A673 (cell line): ENCODE results near the gene NR1H2. TPM values are rescaled to one million over a fixed set of nuclear protein-coding genes. Genes with fewer than 3 reads are reported as not detected.
"Not testable (repeated sequence)": the region's sequence is repeated elsewhere in the genome, so short reads cannot be mapped to it uniquely, and the experiment has no call there.

Experiments used
- BruUV-seq: library from RNA; stranded (reverse); fragments of 400-500 nt; replicated peaks from 2 replicates; lab custom pipeline; 2021; lab: Mats Ljungman, UMichigan
- CTCF ChIA-PET: fragments of 300-600 bp; sonication (Branson Sonifier 250); formaldehyde crosslinking; loops from one replicate; lab custom pipeline; 2022; ENCODE audit warnings: antibody characterized with exemption; lab: Charles Lee
- POLR2A ChIA-PET: fragments of 300-600 bp; sonication (Branson Sonifier 250); formaldehyde crosslinking; loops from one replicate; lab custom pipeline; 2022; ENCODE audit warnings: antibody characterized with exemption; ENCODE audit not compliant: low non-redundant PET; lab: Charles Lee
- DNase-seq: peaks from one replicate; pipeline ENCODE4 v3.0.0-alpha.2; 2015; ENCODE audit warnings: low spot score
- H3K27ac ChIP-seq: fragments of 200-600 bp; sonication (generic); 2 replicates; pipeline ENCODE4 v1.5.1; 2016; ENCODE audit warnings: mixed run types, low read depth, mild to moderate bottlenecking, mixed read lengths, antibody characterized with exemption, low read length; ENCODE audit not compliant: poor library complexity, severe bottlenecking
- H3K27me3 ChIP-seq: fragments of 200-600 bp; sonication (generic); replicated peaks from 2 replicates; pipeline ENCODE4 v1.6.1; 2017; ENCODE audit warnings: mixed run types, low read depth, mild to moderate bottlenecking, mixed read lengths, antibody characterized with exemption, low read length; ENCODE audit not compliant: insufficient read depth, poor library complexity
- H3K36me3 ChIP-seq: fragments of 200-600 bp; sonication (generic); 2 replicates; pipeline ENCODE4 v1.6.1; 2016; ENCODE audit warnings: mixed run types, mild to moderate bottlenecking, mixed read lengths, antibody characterized with exemption, low read length; ENCODE audit not compliant: insufficient read depth, poor library complexity, severe bottlenecking
- H3K4me1 ChIP-seq: fragments of 200-600 bp; sonication (generic); 2 replicates; pipeline ENCODE4 v1.6.1; 2017; ENCODE audit warnings: mixed run types, mild to moderate bottlenecking, mixed read lengths, antibody characterized with exemption, low read length; ENCODE audit not compliant: insufficient read depth, poor library complexity, severe bottlenecking
- H3K4me3 ChIP-seq: fragments of 200-600 bp; sonication (generic); 2 replicates; pipeline ENCODE4 v1.5.1; 2016; ENCODE audit warnings: low read depth, mixed run types, mild to moderate bottlenecking, mixed read lengths, low read length; ENCODE audit not compliant: poor library complexity, severe bottlenecking
- H3K9me3 ChIP-seq: fragments of 200-600 bp; sonication (generic); 2 replicates; pipeline ENCODE4 v1.6.1; 2016; ENCODE audit warnings: mixed run types, low read depth, mild to moderate bottlenecking, mixed read lengths, antibody characterized with exemption, low read length; ENCODE audit not compliant: poor library complexity, severe bottlenecking
- EZH2 ChIP-seq: fragments of 200-600 bp; sonication (generic); IDR thresholded peaks from 2 replicates; pipeline ENCODE4 v1.6.1; 2017; ENCODE audit warnings: borderline replicate concordance, low read depth, mild to moderate bottlenecking, mixed read lengths, antibody characterized with exemption, low read length; ENCODE audit not compliant: poor library complexity, severe bottlenecking
- intact Hi-C: fragments of 100-400 bp; cut with micrococcal nuclease; formaldehyde crosslinking; loops from one replicate; pipeline ENCODE4 v1.10.0; 2022; ENCODE audit not compliant: unreplicated experiment
- total RNA-seq: library from RNA; stranded (reverse); gene quantifications from 2 replicates; pipeline ENCODE4 v1.2.3, GENCODE V29; 2021
- TF ChIP-seq, protein P1 (sequence below): fragments of 300-800, 200-600 bp; sonication (generic); conservative IDR thresholded peaks from 2 replicates; pipeline ENCODE4 v1.5.1; 2017; ENCODE audit warnings: low read depth, mild to moderate bottlenecking, antibody characterized with exemption, low read length, moderate library complexity, mixed read lengths

Gene NR1H2
- total RNA-seq, 1 experiment from 2014 or later = 42.7 TPM

DNA sequence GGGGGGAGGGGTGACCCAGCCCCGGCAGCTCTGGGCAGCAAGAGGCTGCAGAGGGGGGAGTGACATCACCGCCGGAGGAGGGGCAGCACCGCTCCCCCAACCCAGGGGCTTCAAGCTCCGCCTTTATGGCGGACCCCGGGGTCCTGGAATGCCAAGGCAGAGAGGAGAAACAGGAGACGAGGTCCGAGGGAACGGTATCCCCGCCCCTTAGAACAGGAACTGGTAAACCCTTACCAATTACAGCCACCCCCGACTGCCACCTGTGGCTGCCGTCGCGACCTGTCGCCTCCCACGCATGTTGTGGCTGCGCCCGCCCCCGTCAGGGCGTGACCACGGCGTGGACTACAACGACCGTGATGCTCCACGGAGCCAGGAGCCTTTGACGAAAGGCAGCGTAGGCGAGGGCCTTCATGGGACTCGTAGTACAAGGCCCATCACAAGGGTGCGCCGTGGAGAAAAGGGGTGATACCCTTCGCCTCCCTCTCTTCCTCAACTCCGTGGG lies 43.0 kb upstream of the NR1H2 start:
- peaks cover 3% of the 10 kb centered on the region for H3K27me3 ChIP-seq
- no peak for TF ChIP-seq EZH2
- TF ChIP-seq, protein P1, sequence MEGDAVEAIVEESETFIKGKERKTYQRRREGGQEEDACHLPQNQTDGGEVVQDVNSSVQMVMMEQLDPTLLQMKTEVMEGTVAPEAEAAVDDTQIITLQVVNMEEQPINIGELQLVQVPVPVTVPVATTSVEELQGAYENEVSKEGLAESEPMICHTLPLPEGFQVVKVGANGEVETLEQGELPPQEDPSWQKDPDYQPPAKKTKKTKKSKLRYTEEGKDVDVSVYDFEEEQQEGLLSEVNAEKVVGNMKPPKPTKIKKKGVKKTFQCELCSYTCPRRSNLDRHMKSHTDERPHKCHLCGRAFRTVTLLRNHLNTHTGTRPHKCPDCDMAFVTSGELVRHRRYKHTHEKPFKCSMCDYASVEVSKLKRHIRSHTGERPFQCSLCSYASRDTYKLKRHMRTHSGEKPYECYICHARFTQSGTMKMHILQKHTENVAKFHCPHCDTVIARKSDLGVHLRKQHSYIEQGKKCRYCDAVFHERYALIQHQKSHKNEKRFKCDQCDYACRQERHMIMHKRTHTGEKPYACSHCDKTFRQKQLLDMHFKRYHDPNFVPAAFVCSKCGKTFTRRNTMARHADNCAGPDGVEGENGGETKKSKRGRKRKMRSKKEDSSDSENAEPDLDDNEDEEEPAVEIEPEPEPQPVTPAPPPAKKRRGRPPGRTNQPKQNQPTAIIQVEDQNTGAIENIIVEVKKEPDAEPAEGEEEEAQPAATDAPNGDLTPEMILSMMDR = no peak
- peak overlapping the region; percentile 42 for H3K4me3 ChIP-seq
- no peaks in the 10 kb centered on the region for H3K9me3 ChIP-seq
- ChIA-PET POLR2A (interaction anchor here (0.5 kb wide), 1 partner anchor 14 kb away, joined by 8 read pairs; no protein-coding TSS in a partner anchor), CTCF (no interaction called here)
- intact Hi-C loops = no loop called here
- peak; percentile 91 for DNase-seq
- peak overlapping the region; percentile 48 for H3K27ac ChIP-seq
- H3K4me1 ChIP-seq = peaks cover 9% of the 10 kb centered on the region
- no TSS peak for BruUV-seq
- H3K36me3 ChIP-seq = no peaks in the 10 kb centered on the region

DNA sequence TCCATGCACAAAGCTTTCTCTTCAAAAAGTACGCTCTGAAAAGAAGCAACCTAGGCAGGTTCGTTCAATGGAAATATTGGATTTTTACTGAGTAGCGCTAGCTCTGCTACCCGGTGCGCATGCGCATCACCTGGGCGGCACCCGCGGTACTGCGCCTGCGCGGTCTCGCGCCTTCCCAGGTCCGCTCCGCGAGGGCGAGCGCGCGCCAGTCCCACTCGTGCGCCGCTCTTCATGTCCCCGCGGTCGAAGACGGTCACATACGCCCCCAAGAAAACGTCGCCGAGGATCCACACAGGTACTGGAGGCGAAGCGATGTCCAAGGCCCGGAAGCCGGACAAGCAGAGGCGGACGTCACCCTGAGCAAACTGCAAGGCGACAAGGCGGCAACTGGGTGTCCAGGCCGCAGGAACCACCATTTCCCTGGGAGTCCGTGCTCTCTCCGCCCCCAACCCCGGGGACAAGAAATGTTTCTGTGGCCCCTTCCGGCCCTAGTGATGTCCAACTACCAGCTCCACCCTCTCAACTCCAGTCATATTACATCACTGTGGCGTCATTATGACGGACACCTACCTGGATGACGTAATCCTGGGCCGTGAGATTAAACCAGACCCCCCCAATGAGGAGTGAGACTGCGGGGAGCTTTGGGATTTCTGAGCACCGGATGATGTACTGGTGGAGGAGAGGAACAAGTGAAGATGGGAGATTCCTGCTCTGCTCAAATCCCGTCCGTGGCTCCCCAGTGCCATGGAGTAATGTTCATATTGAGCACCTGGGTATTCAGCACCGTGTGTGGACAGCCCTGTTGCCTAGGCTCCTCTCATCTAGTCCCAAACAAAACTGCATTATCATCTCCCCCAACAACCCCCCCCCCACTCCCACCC lies 42.3 kb upstream of the NR1H2 start:
- H3K4me1 ChIP-seq = peaks cover 9% of the 10 kb centered on the region
- intact Hi-C loops = no loop called here
- peak overlapping the region; percentile 48 for H3K27ac ChIP-seq
- peak overlapping the region; percentile 42 for H3K4me3 ChIP-seq
- TF ChIP-seq, protein P1 = no peak
- no peak for TF ChIP-seq EZH2
- POLR2A ChIA-PET = interaction anchor here (0.5 kb wide), 1 partner anchor 15 kb away, joined by 8 read pairs; no protein-coding TSS in a partner anchor
- H3K9me3 ChIP-seq = no peaks in the 10 kb centered on the region
- no TSS peak for BruUV-seq
- CTCF ChIA-PET = no interaction called here
- DNase-seq = no peak
- H3K27me3 ChIP-seq = no peaks in the 10 kb centered on the region
- H3K36me3 ChIP-seq = no peaks in the 10 kb centered on the region

DNA sequence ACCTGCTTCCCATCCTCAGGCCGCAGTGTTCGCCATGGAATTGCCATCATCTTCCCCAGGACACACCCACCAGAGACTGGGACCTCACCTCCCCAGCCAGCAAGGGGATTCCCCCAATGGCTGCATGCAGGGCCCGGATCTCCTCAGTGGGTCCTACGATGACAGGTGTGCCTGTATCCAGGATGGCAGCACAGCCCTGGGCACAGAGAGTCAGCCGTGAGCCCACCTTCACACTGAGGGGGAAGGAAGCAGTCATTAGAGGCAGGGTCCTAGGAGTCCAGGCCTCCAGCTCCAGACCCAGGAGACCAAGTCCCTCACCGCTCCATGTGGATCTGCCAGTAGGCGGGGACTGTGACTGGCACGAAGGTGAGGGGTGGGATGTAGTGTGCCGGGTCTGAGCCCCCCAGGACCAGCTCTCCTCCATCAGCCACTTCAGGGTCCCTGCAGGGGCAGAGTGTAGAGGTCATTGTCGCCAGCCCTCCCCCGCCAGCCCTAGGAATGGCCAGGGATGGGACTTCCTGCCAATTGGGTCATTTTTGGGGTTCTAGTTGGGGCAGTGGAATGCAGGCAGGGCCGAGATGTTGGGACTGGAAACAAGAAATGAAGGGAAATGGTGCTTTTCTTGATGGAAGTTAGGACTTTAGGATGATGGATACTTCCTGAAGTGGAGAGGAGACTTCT lies 41.4 kb upstream of the NR1H2 start:
- POLR2A ChIA-PET = no interaction called here

DNA sequence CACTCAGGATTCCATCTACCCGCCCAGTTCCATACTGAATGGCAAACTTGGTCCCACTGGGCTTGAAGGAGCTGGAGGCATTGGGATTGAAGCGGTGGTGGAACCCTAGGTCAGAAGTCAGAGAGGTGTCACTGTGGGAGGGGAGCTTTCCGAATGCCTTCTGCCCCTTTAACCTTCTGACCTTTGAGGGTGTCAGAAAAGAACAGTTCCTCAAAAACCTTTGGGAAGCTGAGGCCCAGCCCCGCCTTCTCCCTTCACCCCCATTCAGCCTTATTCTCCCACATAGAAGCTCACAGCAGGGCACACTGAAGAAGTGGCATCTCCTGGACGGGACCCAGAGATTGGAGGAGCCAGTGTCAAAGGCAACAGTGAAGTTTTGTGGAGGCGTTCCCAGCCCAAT lies 39.2 kb upstream of the NR1H2 start:
- H3K4me3 ChIP-seq, H3K36me3 ChIP-seq, DNase-seq, H3K27me3 ChIP-seq, POLR2A ChIA-PET, CTCF ChIA-PET, intact Hi-C loops, BruUV-seq, H3K4me1 ChIP-seq, H3K9me3 ChIP-seq, H3K27ac ChIP-seq: not testable (repeated sequence)

More for the DNA sequence above, 41.4 kb upstream of the NR1H2 start:
- no peaks in the 10 kb centered on the region for H3K36me3 ChIP-seq
- H3K4me1 ChIP-seq = peaks cover 6% of the 10 kb centered on the region
- TF ChIP-seq, protein P1 = no peak
- H3K4me3 ChIP-seq = no peak overlapping the region
- H3K27ac ChIP-seq = no peak overlapping the region
- no peaks in the 10 kb centered on the region for H3K27me3 ChIP-seq
- CTCF ChIA-PET = no interaction called here
- DNase-seq = no peak
- intact Hi-C loops = no loop called here
- BruUV-seq = no TSS peak
- no peaks in the 10 kb centered on the region for H3K9me3 ChIP-seq
